Left lung (tissue), 10 donors: Measurements from ENCODE around the gene ARGLU1. TPM values are rescaled to one million over a fixed set of nuclear protein-coding genes. Genes with fewer than 3 reads are reported as not detected.

Experiments
- ATAC-seq: fragments of 200-7000 bp; cut with Tn5 transposase; one replicate; pipeline ENCODE4 v1.9.1; 2020; ENCODE audit warnings: moderate library complexity
- DNase-seq, 4 donors: peaks; one replicate each; pipeline ENCODE4 v3.0.0-alpha.2; 2013 to 2020
- H3K27ac ChIP-seq, 2 donors: fragments of 200-600 bp; sonication (generic) in 1 of 2; one replicate each; pipeline versions ENCODE4 v1.5.0 to v1.8.0; 2020 to 2021
- H3K27me3 ChIP-seq, 2 donors: fragments of 200-600 bp; sonication (generic) in 1 of 2; one replicate each; pipeline versions ENCODE4 v1.5.0 to v1.8.0; 2020 to 2021
- H3K36me3 ChIP-seq, 2 donors: fragments of 200-600 bp; sonication (generic) in 1 of 2; one replicate each; pipeline versions ENCODE4 v1.5.0 to v1.8.0; 2020 to 2021
- H3K4me1 ChIP-seq, 2 donors: fragments of 200-600 bp; one replicate each; pipeline ENCODE4 v1.8.0; 2021
- H3K4me3 ChIP-seq, 2 donors: fragments of 200-600 bp; sonication (generic) in 1 of 2; one replicate each; pipeline versions ENCODE4 v1.5.0 to v1.8.0; 2020 to 2021; ENCODE audit warnings: mild to moderate bottlenecking in 1 of 2
- H3K9me3 ChIP-seq, 2 donors: fragments of 200-600 bp; sonication (generic) in 1 of 2; one replicate each; pipeline versions ENCODE4 v1.5.0 to v1.8.0; 2020 to 2021
- intact Hi-C, 2 donors: fragments of 100-400 bp; cut with DNase I; formaldehyde crosslinking; loops; one replicate each; pipeline versions ENCODE4 v1.11.2 to v1.14.2; 2022
- polyA plus RNA-seq, 6 donors: library from polyadenylated mRNA; unstranded; fragments of 120-200 nt; gene quantifications; one replicate each; pipeline ENCODE4 v1.2.1, GENCODE V29; 2013; ENCODE audit not compliant: insufficient read length in 6 of 6
- total RNA-seq, 2 donors: library from RNA; stranded (reverse); fragmentation: NEBNext Ultra II Directional; extraction: Animal tissue kit (Norgen Biotek cat#: 25700); gene quantifications; one replicate each; pipeline ENCODE4 v1.2.1, GENCODE V29; 2021
- TF ChIP-seq, protein P1 (sequence below), 2 donors: fragments of 200-600 bp; sonication (generic) in 1 of 2; IDR thresholded peaks; one replicate each; pipeline versions ENCODE4 v1.5.0 to v1.8.0; 2021; ENCODE audit warnings: antibody characterized with exemption in 2 of 2
- donor health status: DM: no; HTN: yes; CAD: no.
- donor health status: DM: no; HTN: no; CAD: no.

The ARGLU1 gene
- total and polyA plus RNA-seq, 8 donors: 67.3 to 482 (median 387) TPM

DNA sequence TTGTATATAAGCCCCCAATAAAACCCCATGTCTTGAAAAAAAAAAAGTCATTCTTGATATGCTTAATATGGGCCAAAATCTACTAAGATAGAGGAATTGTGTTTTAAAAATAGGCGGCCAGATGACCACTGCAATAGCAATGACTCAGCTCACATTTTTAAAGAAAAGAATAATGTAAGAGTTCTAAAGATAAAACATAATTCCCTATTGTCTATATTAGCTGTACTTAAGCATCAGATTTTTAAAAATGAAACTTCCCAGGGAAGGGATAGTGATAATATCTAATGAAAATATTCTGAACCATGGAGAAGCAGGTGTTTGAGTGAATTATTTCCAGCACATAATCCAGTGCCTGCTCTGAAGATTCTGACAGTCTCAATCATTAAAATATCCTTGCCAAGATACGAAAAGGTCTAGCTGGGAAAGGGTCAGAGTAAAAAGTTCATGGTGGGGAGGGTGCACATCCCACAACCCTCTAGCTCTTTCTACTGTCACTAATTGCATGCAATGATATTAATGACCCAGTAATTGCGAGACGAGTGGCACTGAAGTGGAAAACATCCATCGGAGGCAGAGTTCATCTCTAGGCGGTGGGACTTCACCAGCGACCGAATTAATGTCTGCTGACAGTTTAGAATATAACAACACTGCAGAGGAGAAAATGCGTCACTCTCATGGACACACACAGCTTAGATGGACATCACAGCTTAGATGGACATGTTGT lies 64.0 kb downstream of the ARGLU1 start:
- intact Hi-C loops: no loop called here
- Histone ChIP-seq H3K9me3 (no peaks in the 10 kb centered on the region), H3K36me3 (no peaks in the 10 kb centered on the region), H3K4me3 (no peak overlapping the region), H3K27ac (no peak overlapping the region), H3K27me3 (no peaks in the 10 kb centered on the region), H3K4me1 (peaks cover 9 to 25% of the 10 kb centered on the region in 2 donors)
- DNase-seq (no peak), ATAC-seq (no peak)
- TF ChIP-seq, protein P1, sequence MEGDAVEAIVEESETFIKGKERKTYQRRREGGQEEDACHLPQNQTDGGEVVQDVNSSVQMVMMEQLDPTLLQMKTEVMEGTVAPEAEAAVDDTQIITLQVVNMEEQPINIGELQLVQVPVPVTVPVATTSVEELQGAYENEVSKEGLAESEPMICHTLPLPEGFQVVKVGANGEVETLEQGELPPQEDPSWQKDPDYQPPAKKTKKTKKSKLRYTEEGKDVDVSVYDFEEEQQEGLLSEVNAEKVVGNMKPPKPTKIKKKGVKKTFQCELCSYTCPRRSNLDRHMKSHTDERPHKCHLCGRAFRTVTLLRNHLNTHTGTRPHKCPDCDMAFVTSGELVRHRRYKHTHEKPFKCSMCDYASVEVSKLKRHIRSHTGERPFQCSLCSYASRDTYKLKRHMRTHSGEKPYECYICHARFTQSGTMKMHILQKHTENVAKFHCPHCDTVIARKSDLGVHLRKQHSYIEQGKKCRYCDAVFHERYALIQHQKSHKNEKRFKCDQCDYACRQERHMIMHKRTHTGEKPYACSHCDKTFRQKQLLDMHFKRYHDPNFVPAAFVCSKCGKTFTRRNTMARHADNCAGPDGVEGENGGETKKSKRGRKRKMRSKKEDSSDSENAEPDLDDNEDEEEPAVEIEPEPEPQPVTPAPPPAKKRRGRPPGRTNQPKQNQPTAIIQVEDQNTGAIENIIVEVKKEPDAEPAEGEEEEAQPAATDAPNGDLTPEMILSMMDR (IDR thresholded peaks at IDR 0.05): no peak

DNA sequence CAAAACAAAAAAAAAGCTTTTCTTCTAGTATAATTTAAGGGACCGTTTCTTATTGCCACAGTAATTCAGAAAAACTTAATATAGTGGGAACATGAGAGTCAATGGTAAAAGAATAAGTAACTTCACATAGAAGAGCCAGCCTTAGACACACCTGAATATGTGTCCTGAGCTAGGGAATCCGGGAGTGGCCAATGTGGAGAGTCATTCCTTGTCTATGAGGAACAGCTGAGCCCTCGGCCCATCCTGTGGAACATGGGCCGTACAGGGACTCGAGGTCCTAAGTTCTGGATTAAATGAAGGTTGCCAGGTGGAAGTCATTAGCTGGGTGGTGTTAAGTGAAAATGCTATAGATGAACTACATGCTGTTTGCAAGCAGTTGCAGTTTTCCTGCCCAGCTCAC lies 64.7 kb downstream of the ARGLU1 start:
- Histone ChIP-seq H3K4me1 (peaks cover 9 to 29% of the 10 kb centered on the region in 2 donors), H3K27ac (no peak overlapping the region), H3K36me3 (no peaks in the 10 kb centered on the region), H3K27me3 (no peaks in the 10 kb centered on the region), H3K4me3 (no peak overlapping the region), H3K9me3 (no peaks in the 10 kb centered on the region)
- no peak for DNase-seq
- ATAC-seq: peak; percentile 52
- intact Hi-C loops: no loop called here
- TF ChIP-seq, protein P1 (IDR thresholded peaks at IDR 0.05): no peak

DNA sequence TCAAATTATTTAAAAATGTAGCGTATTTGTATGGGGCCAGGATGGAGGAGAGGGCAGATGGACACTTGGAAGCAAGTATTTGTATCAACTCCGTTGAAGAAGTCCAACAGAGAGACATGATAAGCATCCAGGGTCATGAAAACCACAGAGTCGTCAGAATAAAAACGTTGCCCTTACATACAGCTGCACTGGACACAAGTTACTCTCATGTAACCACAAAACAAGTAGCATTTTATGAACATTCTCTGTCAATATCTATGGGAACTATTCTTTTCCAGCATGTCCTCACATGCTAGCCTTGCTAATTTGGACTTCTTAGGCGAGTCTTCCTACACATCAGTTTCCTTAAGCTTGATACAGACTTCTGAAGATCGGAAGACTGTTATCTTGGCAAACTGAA lies 67.5 kb downstream of the ARGLU1 start:
- no peaks in the 10 kb centered on the region for H3K9me3 ChIP-seq
- DNase-seq: no peak
- intact Hi-C loops: no loop called here
- H3K4me3 ChIP-seq: no peak overlapping the region
- TF ChIP-seq, protein P1 (IDR thresholded peaks at IDR 0.05): no peak
- ATAC-seq: no peak
- H3K27ac ChIP-seq: peak overlapping the region in 1 of 2 donors; percentile 18
- H3K36me3 ChIP-seq: no peaks in the 10 kb centered on the region
- H3K4me1 ChIP-seq: peaks cover 0 to 38% of the 10 kb centered on the region in 2 donors
- no peaks in the 10 kb centered on the region for H3K27me3 ChIP-seq

DNA sequence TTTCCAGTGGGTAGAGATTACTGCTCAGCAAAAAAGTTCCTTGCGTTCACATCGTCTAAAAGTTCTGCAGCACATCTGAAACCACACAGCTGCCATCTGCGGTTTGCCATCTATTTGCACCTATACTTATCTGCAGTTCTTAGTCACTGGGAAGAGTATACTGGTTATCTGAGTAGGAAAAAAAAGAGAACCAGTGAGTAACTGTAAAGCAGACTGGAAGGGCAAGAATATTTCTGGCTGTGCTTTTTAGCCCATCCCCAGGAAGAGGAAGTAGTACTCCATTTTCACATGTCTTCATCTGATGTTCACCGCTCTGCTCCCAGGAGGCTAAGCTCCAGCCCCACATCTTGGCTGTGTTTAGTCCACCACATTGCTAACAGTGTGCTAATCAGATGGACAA lies 68.0 kb downstream of the ARGLU1 start:
- H3K27ac ChIP-seq: no peak overlapping the region
- no peaks in the 10 kb centered on the region for H3K36me3 ChIP-seq
- H3K9me3 ChIP-seq: no peaks in the 10 kb centered on the region
- DNase-seq: no peak
- intact Hi-C loops: no loop called here
- H3K27me3 ChIP-seq: no peaks in the 10 kb centered on the region
- no peak for ATAC-seq
- no peak overlapping the region for H3K4me3 ChIP-seq
- peaks cover 0 to 38% of the 10 kb centered on the region in 2 donors for H3K4me1 ChIP-seq
- TF ChIP-seq, protein P1 (IDR thresholded peaks at IDR 0.05): no peak

DNA sequence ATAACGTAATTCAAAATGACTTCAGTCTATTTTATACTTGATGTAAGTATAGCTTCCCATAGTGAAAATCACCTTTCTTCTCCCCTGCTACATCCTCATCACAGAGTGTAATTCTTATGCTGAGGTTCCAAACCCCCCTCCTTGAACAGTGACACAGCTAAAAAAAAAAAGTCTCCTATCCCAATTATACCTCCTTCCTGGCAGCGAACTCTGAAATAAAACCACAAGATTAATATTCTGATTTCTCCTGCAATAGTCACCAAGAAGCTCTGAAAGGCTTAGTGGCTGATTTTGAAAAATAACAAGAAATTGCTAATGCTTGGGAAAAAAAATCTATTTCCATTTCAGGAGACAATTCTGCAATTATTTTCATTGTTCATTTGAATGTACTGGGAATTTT lies 68.8 kb downstream of the ARGLU1 start:
- ATAC-seq (no peak), DNase-seq (no peak)
- TF ChIP-seq, protein P1 (IDR thresholded peaks at IDR 0.05): no peak
- no peaks in the 10 kb centered on the region for H3K27me3 ChIP-seq
- intact Hi-C loops: no loop called here
- no peaks in the 10 kb centered on the region for H3K9me3 ChIP-seq
- peaks cover 0 to 38% of the 10 kb centered on the region in 2 donors for H3K4me1 ChIP-seq
- H3K4me3 ChIP-seq: no peak overlapping the region
- peak overlapping the region in 1 of 2 donors; percentile 30 for H3K27ac ChIP-seq
- no peaks in the 10 kb centered on the region for H3K36me3 ChIP-seq
